Endodermal cell (in vitro differentiated cells): Measurements from ENCODE around the gene CBLB. TPM values are rescaled to one million over a fixed set of nuclear protein-coding genes. Genes with fewer than 3 reads are reported as not detected.

Source experiments
- DNase-seq: peaks from one replicate; pipeline ENCODE4 v3.0.0-alpha.2; 2017
- H3K27ac ChIP-seq: 2 replicates; pipeline ENCODE4 v1.5.1; 2013; ENCODE audit warnings: mild to moderate bottlenecking, low read depth, low read length, moderate library complexity
- H3K27me3 ChIP-seq: 2 replicates; pipeline ENCODE4 v1.6.1; 2013; ENCODE audit warnings: mild to moderate bottlenecking, low read length, moderate library complexity; ENCODE audit not compliant: insufficient read depth, control insufficient read depth, poor library complexity, severe bottlenecking
- H3K36me3 ChIP-seq: 2 replicates; pipeline ENCODE4 v1.7.0; 2013; ENCODE audit warnings: mild to moderate bottlenecking, low read length, moderate library complexity; ENCODE audit not compliant: control insufficient read depth, insufficient read depth
- H3K4me1 ChIP-seq: one replicate; pipeline ENCODE4 v1.7.0; 2013; ENCODE audit warnings: low read length; ENCODE audit not compliant: control insufficient read depth, insufficient read depth
- H3K4me3 ChIP-seq: 2 replicates; pipeline ENCODE4 v1.5.1; 2013; ENCODE audit warnings: mild to moderate bottlenecking, low read length, moderate library complexity
- H3K9ac ChIP-seq: 2 replicates; pipeline ENCODE4 v1.6.1; 2013; ENCODE audit warnings: mild to moderate bottlenecking, low read length, moderate library complexity; ENCODE audit not compliant: poor library complexity, severe bottlenecking; ENCODE audit errors: extremely low read depth
- H3K9me3 ChIP-seq: 2 replicates; pipeline ENCODE4 v1.6.1; 2013; ENCODE audit warnings: mild to moderate bottlenecking, low read length, moderate library complexity; ENCODE audit not compliant: control insufficient read depth
- H3K27ac Mint-ChIP-seq: 2 replicates; pipeline ENCODE4 v1.8.0; 2020; ENCODE audit warnings: mixed read lengths
- H3K27me3 Mint-ChIP-seq: 2 replicates; pipeline ENCODE4 v1.8.0; 2021; ENCODE audit warnings: mild to moderate bottlenecking, mixed read lengths; ENCODE audit not compliant: insufficient read depth
- H3K36me3 Mint-ChIP-seq: 2 replicates; pipeline ENCODE4 v1.8.0; 2020; ENCODE audit warnings: low read depth, mixed read lengths
- H3K4me1 Mint-ChIP-seq: 2 replicates; pipeline ENCODE4 v1.8.0; 2020; ENCODE audit warnings: mixed read lengths
- H3K4me3 Mint-ChIP-seq: 2 replicates; pipeline ENCODE4 v1.8.0; 2020; ENCODE audit warnings: mild to moderate bottlenecking, moderate library complexity, mixed read lengths
- H3K9me3 Mint-ChIP-seq: 2 replicates; pipeline ENCODE4 v1.8.0; 2020; ENCODE audit warnings: mild to moderate bottlenecking, mixed read lengths
- WGBS, 2 experiments: methylation state at CpG; one replicate each; pipeline versions ENCODE4 v1.1.5 to v1.1.7; 2013; ENCODE audit warnings: missing lambda C conversion rate in 2 of 2, mixed read lengths in 1 of 2; ENCODE audit not compliant: insufficient coverage in 1 of 2, insufficient read length in 1 of 2; 5-methylcytosine and 5-hydroxymethylcytosine counted together
- total RNA-seq, 2 donors: library from RNA; stranded (reverse); fragmentation: NEBNext Ultra II Directional in 1 of 2; extraction: Animal tissue kit (Norgen Biotek cat#: 25700) in 1 of 2; gene quantifications; 2 replicates in 1 of 2; 3 replicates in 1 of 2; pipeline ENCODE4 v1.2.1, GENCODE V29; 2021
- TF ChIP-seq, protein P1 (sequence below): fragments of 200-600 bp; sonication (generic); conservative IDR thresholded peaks from 2 replicates; pipeline ENCODE4 v1.5.0; 2021; ENCODE audit warnings: antibody characterized with exemption, mild to moderate bottlenecking

The CBLB gene
- total RNA-seq, 2 donors from 2014 or later, result 45.4 to 60.5 TPM

DNA sequence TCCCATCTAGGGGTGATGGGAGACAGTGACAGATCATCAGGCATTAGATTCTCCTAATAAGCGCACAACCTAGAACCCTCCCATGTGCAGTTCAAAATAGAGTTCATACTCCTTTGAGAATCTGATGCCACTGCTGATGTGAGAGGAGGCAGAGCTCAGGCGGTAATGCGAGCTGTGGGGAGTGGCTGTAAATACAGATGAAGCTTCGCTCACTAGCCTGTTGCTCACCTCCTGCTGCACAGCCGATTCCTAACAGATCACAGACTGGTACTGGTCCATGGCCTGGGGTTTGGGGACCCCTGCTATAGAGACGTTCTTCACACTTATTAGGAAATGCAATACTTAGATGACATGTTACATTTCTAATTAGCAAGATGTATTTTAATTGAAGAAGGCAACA lies 154.4 kb downstream of the CBLB start:
- no peak for DNase-seq
- peaks cover 12% of the 10 kb centered on the region for H3K4me1 Mint-ChIP-seq
- H3K9me3 Mint-ChIP-seq, result peaks cover 9% of the 10 kb centered on the region
- TF ChIP-seq, protein P1, sequence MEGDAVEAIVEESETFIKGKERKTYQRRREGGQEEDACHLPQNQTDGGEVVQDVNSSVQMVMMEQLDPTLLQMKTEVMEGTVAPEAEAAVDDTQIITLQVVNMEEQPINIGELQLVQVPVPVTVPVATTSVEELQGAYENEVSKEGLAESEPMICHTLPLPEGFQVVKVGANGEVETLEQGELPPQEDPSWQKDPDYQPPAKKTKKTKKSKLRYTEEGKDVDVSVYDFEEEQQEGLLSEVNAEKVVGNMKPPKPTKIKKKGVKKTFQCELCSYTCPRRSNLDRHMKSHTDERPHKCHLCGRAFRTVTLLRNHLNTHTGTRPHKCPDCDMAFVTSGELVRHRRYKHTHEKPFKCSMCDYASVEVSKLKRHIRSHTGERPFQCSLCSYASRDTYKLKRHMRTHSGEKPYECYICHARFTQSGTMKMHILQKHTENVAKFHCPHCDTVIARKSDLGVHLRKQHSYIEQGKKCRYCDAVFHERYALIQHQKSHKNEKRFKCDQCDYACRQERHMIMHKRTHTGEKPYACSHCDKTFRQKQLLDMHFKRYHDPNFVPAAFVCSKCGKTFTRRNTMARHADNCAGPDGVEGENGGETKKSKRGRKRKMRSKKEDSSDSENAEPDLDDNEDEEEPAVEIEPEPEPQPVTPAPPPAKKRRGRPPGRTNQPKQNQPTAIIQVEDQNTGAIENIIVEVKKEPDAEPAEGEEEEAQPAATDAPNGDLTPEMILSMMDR, result no peak
- WGBS, 2 experiments, result 80 to 89% methylated on average over 2 to 5 of the region's 6 CpGs
- Histone ChIP-seq H3K27me3 (no peaks in the 10 kb centered on the region), H3K36me3 (peaks cover 31% of the 10 kb centered on the region), H3K4me3 (no peak overlapping the region), H3K27ac (no peak overlapping the region), H3K9me3 (peaks cover 7% of the 10 kb centered on the region), H3K9ac (no peak overlapping the region), H3K4me1 (no peaks in the 10 kb centered on the region)
- H3K27ac Mint-ChIP-seq, result no peak overlapping the region
- H3K36me3 Mint-ChIP-seq, result peaks cover 53% of the 10 kb centered on the region
- H3K27me3 Mint-ChIP-seq, result no peaks in the 10 kb centered on the region
- no peak overlapping the region for H3K4me3 Mint-ChIP-seq

DNA sequence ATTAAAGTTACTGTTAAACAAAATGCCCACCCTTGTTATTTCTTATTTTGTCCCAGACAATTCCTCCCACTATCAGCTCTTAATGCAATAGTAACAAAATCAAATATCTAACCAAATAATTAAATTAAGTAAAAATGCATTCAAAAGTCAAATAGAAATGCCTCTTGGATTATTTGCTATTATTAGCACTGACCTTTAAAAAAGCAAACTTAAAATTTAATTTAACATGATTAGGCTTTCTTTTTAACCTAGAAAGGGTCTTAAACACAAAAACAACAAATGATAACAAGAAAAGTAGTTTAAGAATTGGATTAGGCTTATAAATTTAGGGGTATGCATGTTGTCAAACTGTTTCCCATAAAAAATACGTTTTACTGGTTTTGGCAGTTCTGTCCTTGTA lies 159.8 kb downstream of the CBLB start:
- WGBS, 2 experiments, result 89% methylated on average over 1 of the region's 1 CpG; no CpG with 5 or more reads in 1 of the 2 experiments
- TF ChIP-seq, protein P1, result no peak
- peaks cover 16% of the 10 kb centered on the region for H3K36me3 ChIP-seq
- H3K4me3 ChIP-seq, result no peak overlapping the region
- peaks cover 7% of the 10 kb centered on the region for H3K9me3 ChIP-seq
- Mint-ChIP-seq H3K4me3 (no peak overlapping the region), H3K36me3 (peaks cover 18% of the 10 kb centered on the region), H3K27me3 (no peaks in the 10 kb centered on the region), H3K4me1 (peaks cover 40% of the 10 kb centered on the region), H3K27ac (no peak overlapping the region), H3K9me3 (peaks cover 5% of the 10 kb centered on the region)
- H3K27ac ChIP-seq, result no peak overlapping the region
- H3K4me1 ChIP-seq, result peaks cover 7% of the 10 kb centered on the region
- H3K27me3 ChIP-seq, result no peaks in the 10 kb centered on the region
- no peak for DNase-seq
- H3K9ac ChIP-seq, result no peak overlapping the region

DNA sequence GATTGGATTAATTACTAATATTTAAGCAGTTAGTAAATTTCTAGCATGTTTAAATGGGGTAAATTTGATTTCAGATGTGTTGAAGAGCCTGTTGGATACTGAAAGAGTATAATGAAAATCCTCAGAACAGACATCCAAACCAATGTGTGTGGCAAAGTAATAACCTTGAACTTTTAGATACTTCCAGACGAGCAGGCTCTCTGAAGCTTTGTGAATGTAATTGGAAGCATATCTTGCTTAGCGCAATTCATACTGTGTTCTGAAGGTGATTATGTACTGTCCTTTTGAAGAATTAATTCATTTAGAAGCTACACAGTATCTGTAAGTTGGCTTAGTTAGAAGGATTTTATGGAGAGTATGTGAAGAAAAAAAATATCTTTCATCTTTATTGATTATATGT lies 161.8 kb downstream of the CBLB start:
- WGBS, 2 experiments, result 89 to 92% methylated on average over 2 of the region's 2 CpGs
- peak overlapping the region; percentile 67 for H3K27ac Mint-ChIP-seq
- peaks cover 5% of the 10 kb centered on the region for H3K9me3 Mint-ChIP-seq

More for the DNA sequence above, 161.8 kb downstream of the CBLB start:
- Histone ChIP-seq H3K27me3 (no peaks in the 10 kb centered on the region), H3K9me3 (peaks cover 7% of the 10 kb centered on the region), H3K27ac (no peak overlapping the region), H3K4me3 (peak overlapping the region; percentile 21), H3K36me3 (peaks cover 15% of the 10 kb centered on the region), H3K9ac (no peak overlapping the region), H3K4me1 (peaks cover 7% of the 10 kb centered on the region)
- H3K4me3 Mint-ChIP-seq, result no peak overlapping the region
- DNase-seq, result no peak
- no peaks in the 10 kb centered on the region for H3K27me3 Mint-ChIP-seq
- peaks cover 44% of the 10 kb centered on the region for H3K4me1 Mint-ChIP-seq
- peaks cover 24% of the 10 kb centered on the region for H3K36me3 Mint-ChIP-seq
- TF ChIP-seq, protein P1, result no peak
